ENCODE data around the gene ABTB2.

Gene ABTB2

GRCh38 chr11:34324466-34324865 lies 33.3 kb downstream of the ABTB2 start:
- Histone ChIP-seq H3K4me1 (ENCODE audit: control insufficient read depth in 1 of 2, insufficient read depth in 2 of 2, low read length in 2 of 2) (no peaks in the 10 kb centered on the region), H3K27ac (ENCODE audit: low read depth, low read length) (no peak overlapping the region)

GRCh38 chr11:34323601-34324000 lies 34.2 kb downstream of the ABTB2 start:
- Histone ChIP-seq H3K9me3 (ENCODE audit: control insufficient read depth in 1 of 2, low read length in 2 of 2) (no peaks in the 10 kb centered on the region), H3K4me3 (ENCODE audit: low read depth in 1 of 2, low read length in 2 of 2) (no peak overlapping the region), H3K27ac (ENCODE audit: low read depth, low read length) (no peak overlapping the region), H3K36me3 (ENCODE audit: control insufficient read depth in 1 of 2, insufficient read depth in 2 of 2, low read length in 2 of 2) (no peaks in the 10 kb centered on the region), H3K9ac (ENCODE audit: low read depth in 1 of 2, low read length in 2 of 2) (no peak overlapping the region), H3K27me3 (ENCODE audit: control insufficient read depth in 1 of 2, insufficient read depth in 2 of 2, low read length in 2 of 2) (no peaks in the 10 kb centered on the region), H3K4me1 (ENCODE audit: control insufficient read depth in 1 of 2, insufficient read depth in 2 of 2, low read length in 2 of 2) (peaks cover 7 to 8% of the 10 kb centered on the region in 2 donors)

More at GRCh38 chr11:34324466-34324865, 33.3 kb downstream of the ABTB2 start:
- Histone ChIP-seq H3K4me3 (ENCODE audit: low read depth in 1 of 2, low read length in 2 of 2) (no peak overlapping the region), H3K9me3 (ENCODE audit: control insufficient read depth in 1 of 2, low read length in 2 of 2) (no peaks in the 10 kb centered on the region), H3K36me3 (ENCODE audit: control insufficient read depth in 1 of 2, insufficient read depth in 2 of 2, low read length in 2 of 2) (no peaks in the 10 kb centered on the region), H3K9ac (ENCODE audit: low read depth in 1 of 2, low read length in 2 of 2) (no peak overlapping the region), H3K27me3 (ENCODE audit: control insufficient read depth in 1 of 2, insufficient read depth in 2 of 2, low read length in 2 of 2) (no peaks in the 10 kb centered on the region)

- peak overlapping the region in 1 of 2 donors; percentile 34 for H3K9ac ChIP-seq (ENCODE audit: low read depth in 1 of 2, low read length in 2 of 2)
- no peaks in the 10 kb centered on the region for H3K27me3 ChIP-seq (ENCODE audit: control insufficient read depth in 1 of 2, insufficient read depth in 2 of 2, low read length in 2 of 2)
- H3K9me3 ChIP-seq (ENCODE audit: control insufficient read depth in 1 of 2, low read length in 2 of 2), result no peaks in the 10 kb centered on the region
- H3K27ac ChIP-seq (ENCODE audit: low read depth, low read length), result peak overlapping the region; percentile 65
- no peak overlapping the region for H3K4me3 ChIP-seq (ENCODE audit: low read depth in 1 of 2, low read length in 2 of 2)
- H3K4me1 ChIP-seq (ENCODE audit: control insufficient read depth in 1 of 2, insufficient read depth in 2 of 2, low read length in 2 of 2), result peaks cover 15 to 19% of the 10 kb centered on the region in 2 donors
- no peaks in the 10 kb centered on the region for H3K36me3 ChIP-seq (ENCODE audit: control insufficient read depth in 1 of 2, insufficient read depth in 2 of 2, low read length in 2 of 2)
These were observed 39.4 kb downstream of the ABTB2 start for GRCh38 chr11:34318111-34319037.

GRCh38 chr11:34317666-34318065 lies 40.1 kb downstream of the ABTB2 start:
- H3K4me1 ChIP-seq (ENCODE audit: control insufficient read depth in 1 of 2, insufficient read depth in 2 of 2, low read length in 2 of 2), result peaks cover 17 to 19% of the 10 kb centered on the region in 2 donors
- no peak overlapping the region for H3K9ac ChIP-seq (ENCODE audit: low read depth in 1 of 2, low read length in 2 of 2)
- H3K9me3 ChIP-seq (ENCODE audit: control insufficient read depth in 1 of 2, low read length in 2 of 2), result no peaks in the 10 kb centered on the region
- H3K27me3 ChIP-seq (ENCODE audit: control insufficient read depth in 1 of 2, insufficient read depth in 2 of 2, low read length in 2 of 2), result no peaks in the 10 kb centered on the region
- H3K27ac ChIP-seq (ENCODE audit: low read depth, low read length), result no peak overlapping the region
- H3K36me3 ChIP-seq (ENCODE audit: control insufficient read depth in 1 of 2, insufficient read depth in 2 of 2, low read length in 2 of 2), result no peaks in the 10 kb centered on the region
- no peak overlapping the region for H3K4me3 ChIP-seq (ENCODE audit: low read depth in 1 of 2, low read length in 2 of 2)

DNA sequence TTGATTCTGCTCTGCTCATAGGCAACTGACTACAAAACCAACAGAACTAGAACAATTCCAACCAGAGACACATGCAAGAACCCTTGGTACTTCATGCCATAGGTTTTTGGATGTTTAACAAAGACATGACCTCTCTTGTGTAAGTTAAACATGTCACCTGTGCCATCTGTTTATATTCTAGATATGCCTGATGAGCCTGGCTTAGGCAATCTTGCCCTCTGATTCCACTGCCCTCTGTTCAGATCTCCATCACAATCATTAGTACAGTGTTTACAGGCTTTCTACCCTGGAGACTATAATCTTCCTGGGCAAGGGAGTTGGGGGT lies 40.8 kb downstream of the ABTB2 start:
- Histone ChIP-seq H3K4me1 (ENCODE audit: control insufficient read depth in 1 of 2, insufficient read depth in 2 of 2, low read length in 2 of 2) (peaks cover 17 to 19% of the 10 kb centered on the region in 2 donors), H3K27ac (ENCODE audit: low read depth, low read length) (no peak overlapping the region), H3K4me3 (ENCODE audit: low read depth in 1 of 2, low read length in 2 of 2) (no peak overlapping the region), H3K36me3 (ENCODE audit: control insufficient read depth in 1 of 2, insufficient read depth in 2 of 2, low read length in 2 of 2) (no peaks in the 10 kb centered on the region), H3K27me3 (ENCODE audit: control insufficient read depth in 1 of 2, insufficient read depth in 2 of 2, low read length in 2 of 2) (no peaks in the 10 kb centered on the region), H3K9ac (ENCODE audit: low read depth in 1 of 2, low read length in 2 of 2) (no peak overlapping the region), H3K9me3 (ENCODE audit: control insufficient read depth in 1 of 2, low read length in 2 of 2) (no peaks in the 10 kb centered on the region)

- H3K9ac ChIP-seq (ENCODE audit: low read depth in 1 of 2, low read length in 2 of 2), result no peak overlapping the region
- no peak overlapping the region for H3K4me3 ChIP-seq (ENCODE audit: low read depth in 1 of 2, low read length in 2 of 2)
- no peak overlapping the region for H3K27ac ChIP-seq (ENCODE audit: low read depth, low read length)
- H3K4me1 ChIP-seq (ENCODE audit: control insufficient read depth in 1 of 2, insufficient read depth in 2 of 2, low read length in 2 of 2), result peaks cover 17 to 19% of the 10 kb centered on the region in 2 donors
- no peaks in the 10 kb centered on the region for H3K9me3 ChIP-seq (ENCODE audit: control insufficient read depth in 1 of 2, low read length in 2 of 2)
- no peaks in the 10 kb centered on the region for H3K27me3 ChIP-seq (ENCODE audit: control insufficient read depth in 1 of 2, insufficient read depth in 2 of 2, low read length in 2 of 2)
- H3K36me3 ChIP-seq (ENCODE audit: control insufficient read depth in 1 of 2, insufficient read depth in 2 of 2, low read length in 2 of 2), result no peaks in the 10 kb centered on the region
These were observed 41.3 kb downstream of the ABTB2 start for GRCh38 chr11:34316347-34317035.

- Histone ChIP-seq H3K27ac (ENCODE audit: low read depth, low read length) (no peak overlapping the region), H3K4me3 (ENCODE audit: low read depth in 1 of 2, low read length in 2 of 2) (no peak overlapping the region), H3K4me1 (ENCODE audit: control insufficient read depth in 1 of 2, insufficient read depth in 2 of 2, low read length in 2 of 2) (peaks cover 17 to 19% of the 10 kb centered on the region in 2 donors), H3K36me3 (ENCODE audit: control insufficient read depth in 1 of 2, insufficient read depth in 2 of 2, low read length in 2 of 2) (no peaks in the 10 kb centered on the region), H3K27me3 (ENCODE audit: control insufficient read depth in 1 of 2, insufficient read depth in 2 of 2, low read length in 2 of 2) (no peaks in the 10 kb centered on the region), H3K9me3 (ENCODE audit: control insufficient read depth in 1 of 2, low read length in 2 of 2) (no peaks in the 10 kb centered on the region), H3K9ac (ENCODE audit: low read depth in 1 of 2, low read length in 2 of 2) (no peak overlapping the region)
These were observed 42.4 kb downstream of the ABTB2 start for GRCh38 chr11:34315394-34315793.

DNA sequence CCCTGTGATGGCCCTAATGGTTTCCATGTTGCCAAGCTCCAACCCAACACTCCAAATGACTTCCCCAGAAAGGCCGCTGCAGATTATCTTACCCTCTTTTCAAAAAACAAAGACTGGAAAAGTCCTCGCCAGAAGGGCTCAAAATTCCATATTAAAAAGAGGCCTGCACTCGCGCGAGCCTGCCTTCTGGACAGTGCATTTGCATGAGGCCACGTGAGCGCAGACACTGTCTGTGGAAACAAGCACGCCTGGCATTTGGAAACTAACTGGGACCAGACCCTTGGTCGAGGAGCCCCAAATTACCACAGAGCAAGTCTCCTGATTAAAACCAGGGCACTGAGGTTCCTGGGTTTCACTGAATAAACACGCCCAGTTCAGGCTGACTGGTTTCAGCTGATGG lies 42.9 kb downstream of the ABTB2 start:
- peaks cover 17 to 19% of the 10 kb centered on the region in 2 donors for H3K4me1 ChIP-seq (ENCODE audit: control insufficient read depth in 1 of 2, insufficient read depth in 2 of 2, low read length in 2 of 2)
- no peaks in the 10 kb centered on the region for H3K9me3 ChIP-seq (ENCODE audit: control insufficient read depth in 1 of 2, low read length in 2 of 2)
- no peak overlapping the region for H3K27ac ChIP-seq (ENCODE audit: low read depth, low read length)
- no peak overlapping the region for H3K9ac ChIP-seq (ENCODE audit: low read depth in 1 of 2, low read length in 2 of 2)
- H3K27me3 ChIP-seq (ENCODE audit: control insufficient read depth in 1 of 2, insufficient read depth in 2 of 2, low read length in 2 of 2), result no peaks in the 10 kb centered on the region
- H3K4me3 ChIP-seq (ENCODE audit: low read depth in 1 of 2, low read length in 2 of 2), result no peak overlapping the region
- no peaks in the 10 kb centered on the region for H3K36me3 ChIP-seq (ENCODE audit: control insufficient read depth in 1 of 2, insufficient read depth in 2 of 2, low read length in 2 of 2)

GRCh38 chr11:34314176-34314575 lies 43.6 kb downstream of the ABTB2 start:
- Histone ChIP-seq H3K27me3 (ENCODE audit: control insufficient read depth in 1 of 2, insufficient read depth in 2 of 2, low read length in 2 of 2) (no peaks in the 10 kb centered on the region), H3K27ac (ENCODE audit: low read depth, low read length) (no peak overlapping the region), H3K9ac (ENCODE audit: low read depth in 1 of 2, low read length in 2 of 2) (no peak overlapping the region), H3K9me3 (ENCODE audit: control insufficient read depth in 1 of 2, low read length in 2 of 2) (no peaks in the 10 kb centered on the region), H3K36me3 (ENCODE audit: control insufficient read depth in 1 of 2, insufficient read depth in 2 of 2, low read length in 2 of 2) (no peaks in the 10 kb centered on the region), H3K4me1 (ENCODE audit: control insufficient read depth in 1 of 2, insufficient read depth in 2 of 2, low read length in 2 of 2) (peaks cover 18 to 20% of the 10 kb centered on the region in 2 donors), H3K4me3 (ENCODE audit: low read depth in 1 of 2, low read length in 2 of 2) (no peak overlapping the region)

GRCh38 chr11:34313099-34313517 lies 44.7 kb downstream of the ABTB2 start:
- no peaks in the 10 kb centered on the region for H3K9me3 ChIP-seq (ENCODE audit: control insufficient read depth in 1 of 2, low read length in 2 of 2)
- no peaks in the 10 kb centered on the region for H3K27me3 ChIP-seq (ENCODE audit: control insufficient read depth in 1 of 2, insufficient read depth in 2 of 2, low read length in 2 of 2)
- H3K4me1 ChIP-seq (ENCODE audit: control insufficient read depth in 1 of 2, insufficient read depth in 2 of 2, low read length in 2 of 2), result peaks cover 12 to 13% of the 10 kb centered on the region in 2 donors
- H3K9ac ChIP-seq (ENCODE audit: low read depth in 1 of 2, low read length in 2 of 2), result no peak overlapping the region
- no peak overlapping the region for H3K4me3 ChIP-seq (ENCODE audit: low read depth in 1 of 2, low read length in 2 of 2)
- no peaks in the 10 kb centered on the region for H3K36me3 ChIP-seq (ENCODE audit: control insufficient read depth in 1 of 2, insufficient read depth in 2 of 2, low read length in 2 of 2)
- no peak overlapping the region for H3K27ac ChIP-seq (ENCODE audit: low read depth, low read length)
